ENCODE measurements around the gene FHOD3.

- TF ChIP-seq POLR2AphosphoS5 (IDR thresholded peaks at IDR 0.05) = no peak
- TF ChIP-seq CTCF (IDR thresholded peaks at IDR 0.05) = no peak
Measured at GRCh38 chr18:36451454-36452251, 154.1 kb downstream of the FHOD3 start.
